Activated T-cell treated with anti-CD3 and anti-CD28 coated beads, Interleukin-2, amount 50 U/mL, for 48 hours (primary cell): ENCODE results near the gene CHKA.

ENCODE experiments used
- DNase-seq, 2 experiments: peaks; one replicate each; pipeline ENCODE4 v3.0.0-alpha.2; 2020

The CHKA gene

GRCh38 chr11:68030318-68031143 lies 90.7 kb downstream of the CHKA start, which contains the start of gene NDUFS8:
NDUFS8 (plus strand) TSS chr11:68030681; CDS start chr11:68032152, 1,471 bp downstream.
- DNase-seq = peak; percentile 97 to 98

GRCh38 chr11:68028802-68029545 lies 92.2 kb downstream of the CHKA start:
- no peak for DNase-seq

GRCh38 chr11:68027667-68028066 lies 93.5 kb downstream of the CHKA start:
- no peak for DNase-seq

GRCh38 chr11:68026391-68027105 lies 94.6 kb downstream of the CHKA start:
- no peak for DNase-seq

- DNase-seq = no peak
Observed at GRCh38 chr11:68025047-68025446, 96.1 kb downstream of the CHKA start.

GRCh38 chr11:68024508-68024907 lies 96.7 kb downstream of the CHKA start:
- no peak for DNase-seq

- DNase-seq = no peak
Observed at GRCh38 chr11:68022531-68022930, 98.7 kb downstream of the CHKA start.

GRCh38 chr11:68021167-68021787 lies 99.9 kb downstream of the CHKA start:
- no peak for DNase-seq

GRCh38 chr11:68020575-68020974 lies 100.6 kb downstream of the CHKA start:
- no peak for DNase-seq

GRCh38 chr11:68019486-68019885 lies 101.7 kb downstream of the CHKA start:
- no peak for DNase-seq

- DNase-seq = no peak
Observed at GRCh38 chr11:68018730-68019190, 102.4 kb downstream of the CHKA start.

GRCh38 chr11:68017980-68018729 lies 103.0 kb downstream of the CHKA start:
- DNase-seq = no peak

- DNase-seq = no peak
Observed at GRCh38 chr11:68016904-68017817, 104.0 kb downstream of the CHKA start.

- DNase-seq = no peak
Observed at GRCh38 chr11:68016161-68016903, 104.9 kb downstream of the CHKA start.

GRCh38 chr11:68015467-68015866 lies 105.7 kb downstream of the CHKA start:
- DNase-seq = no peak

- no peak for DNase-seq
Observed at GRCh38 chr11:68014947-68015447, 106.2 kb downstream of the CHKA start.

GRCh38 chr11:68014157-68014946 lies 106.8 kb downstream of the CHKA start:
- no peak for DNase-seq

GRCh38 chr11:68013611-68014156 lies 107.5 kb downstream of the CHKA start:
- DNase-seq = no peak
